Measurements from ENCODE around the gene CTSK.

- no peak for TF ChIP-seq CTCF (IDR thresholded peaks at IDR 0.05)
- TF ChIP-seq POLR2A (IDR thresholded peaks at IDR 0.05), result no peak
- TF ChIP-seq POLR2AphosphoS5 (IDR thresholded peaks at IDR 0.05), result no peak
- no peak for TF ChIP-seq EP300 (IDR thresholded peaks at IDR 0.05)
Observed at GRCh38 chr1:150799089-150799488, 9.0 kb downstream of the CTSK start.

Measured in upper lobe of left lung (tissue), 4 donors.